ENCODE data around the gene LIN7C. TPM values are rescaled to one million over a fixed set of nuclear protein-coding genes. Genes with fewer than 3 reads are reported as not detected.

LIN7C gene
- total and polyA plus RNA-seq, 8 donors, result 5.1 to 22.1 (median 13.7) TPM

DNA sequence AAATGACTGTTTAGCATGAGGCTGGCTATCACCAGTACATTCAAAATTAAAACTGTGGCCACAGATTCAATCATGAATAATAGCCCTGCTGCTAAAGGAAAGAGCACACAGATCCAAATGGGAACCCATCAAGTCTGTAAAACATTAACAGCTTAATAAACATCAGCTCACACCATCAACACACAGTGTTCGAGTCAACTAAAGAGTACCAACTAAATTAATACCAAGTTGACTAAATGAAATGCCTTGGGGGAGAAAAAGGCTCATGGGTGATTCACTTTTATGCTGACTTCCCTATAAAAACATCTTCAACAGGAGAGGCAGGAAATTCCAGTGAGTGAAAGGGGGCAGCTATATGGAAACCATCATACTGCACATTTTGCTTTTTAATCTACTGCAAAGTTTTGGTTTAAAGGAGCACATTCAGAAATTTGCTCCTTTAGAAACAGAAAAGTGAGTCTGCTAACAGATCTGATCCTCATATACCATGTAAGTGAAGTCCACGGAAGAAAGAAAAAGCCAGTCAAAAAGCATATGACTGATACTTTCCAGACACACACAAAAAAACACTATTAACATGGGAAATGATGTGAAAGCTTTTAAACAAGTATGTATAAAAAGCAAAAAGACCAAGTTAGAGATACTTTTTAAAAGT, 50.3 kb downstream of the LIN7C start:
- H3K4me3 ChIP-seq, result peak overlapping the region in 1 of 4 donors; percentile 0
- H3K27me3 ChIP-seq, result no peaks in the 10 kb centered on the region
- H3K9me3 ChIP-seq, result no peaks in the 10 kb centered on the region
- no peak for DNase-seq
- ATAC-seq, result peak; percentile 60 to 84 (median 76)
- 9 to 10% methylated on average over 2 of the region's 2 CpGs for WGBS, 2 donors
- TF ChIP-seq, protein P1, sequence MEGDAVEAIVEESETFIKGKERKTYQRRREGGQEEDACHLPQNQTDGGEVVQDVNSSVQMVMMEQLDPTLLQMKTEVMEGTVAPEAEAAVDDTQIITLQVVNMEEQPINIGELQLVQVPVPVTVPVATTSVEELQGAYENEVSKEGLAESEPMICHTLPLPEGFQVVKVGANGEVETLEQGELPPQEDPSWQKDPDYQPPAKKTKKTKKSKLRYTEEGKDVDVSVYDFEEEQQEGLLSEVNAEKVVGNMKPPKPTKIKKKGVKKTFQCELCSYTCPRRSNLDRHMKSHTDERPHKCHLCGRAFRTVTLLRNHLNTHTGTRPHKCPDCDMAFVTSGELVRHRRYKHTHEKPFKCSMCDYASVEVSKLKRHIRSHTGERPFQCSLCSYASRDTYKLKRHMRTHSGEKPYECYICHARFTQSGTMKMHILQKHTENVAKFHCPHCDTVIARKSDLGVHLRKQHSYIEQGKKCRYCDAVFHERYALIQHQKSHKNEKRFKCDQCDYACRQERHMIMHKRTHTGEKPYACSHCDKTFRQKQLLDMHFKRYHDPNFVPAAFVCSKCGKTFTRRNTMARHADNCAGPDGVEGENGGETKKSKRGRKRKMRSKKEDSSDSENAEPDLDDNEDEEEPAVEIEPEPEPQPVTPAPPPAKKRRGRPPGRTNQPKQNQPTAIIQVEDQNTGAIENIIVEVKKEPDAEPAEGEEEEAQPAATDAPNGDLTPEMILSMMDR (IDR thresholded peaks at IDR 0.05), result no peak
- peaks cover 54 to 69% (median 61%) of the 10 kb centered on the region in 3 donors for H3K4me1 ChIP-seq
- no peak for FAIRE-seq
- H3K27ac ChIP-seq, result peak overlapping the region in 2 of 4 donors; percentile 42 to 93
- H3K36me3 ChIP-seq, result no peaks in the 10 kb centered on the region
- intact Hi-C loops (cut with DNase I), result no loop called here

DNA sequence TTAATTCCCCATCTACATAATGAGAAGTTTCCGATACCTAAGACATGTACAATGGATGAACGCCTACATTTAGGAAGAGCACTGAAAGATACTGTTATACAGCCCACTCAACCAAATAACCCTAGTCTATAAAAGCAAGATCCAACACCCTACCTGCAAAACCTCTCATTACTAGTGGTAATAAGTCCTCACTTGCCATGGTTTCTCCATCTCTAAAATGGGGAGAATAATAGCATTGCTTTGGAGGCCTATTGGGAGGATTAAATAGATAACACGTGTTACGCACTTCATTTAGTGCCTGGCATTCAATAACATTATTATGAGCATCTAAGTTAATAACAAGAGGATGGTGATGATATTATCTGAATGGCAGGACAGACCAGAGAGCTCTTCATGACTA, 50.9 kb downstream of the LIN7C start:
- TF ChIP-seq, protein P1 (IDR thresholded peaks at IDR 0.05), result no peak
- FAIRE-seq, result no peak
- intact Hi-C loops (cut with DNase I), result no loop called here

DNA sequence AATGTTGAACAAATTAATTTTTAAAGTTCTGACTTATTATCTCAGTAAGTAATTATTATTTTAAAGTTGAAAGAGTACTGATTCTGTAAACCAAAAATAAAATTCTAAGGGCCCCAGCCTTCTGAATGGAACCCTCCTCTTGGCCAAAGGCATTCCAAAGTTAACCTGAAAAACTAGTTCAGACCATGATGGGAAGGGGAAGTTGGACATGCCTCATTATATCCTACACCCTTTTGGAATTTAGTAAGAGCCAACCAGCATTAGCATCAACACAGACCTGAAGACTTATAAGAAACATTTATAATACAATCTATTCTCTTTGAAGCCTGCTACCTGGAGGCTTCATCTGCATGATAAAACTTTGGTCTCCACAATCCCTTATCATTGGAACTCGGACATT, 52.9 kb downstream of the LIN7C start:
- H3K27ac ChIP-seq, result peak overlapping the region in 2 of 4 donors; percentile 14 to 48
- H3K4me1 ChIP-seq, result peaks cover 39 to 69% (median 61%) of the 10 kb centered on the region in 3 donors
- 24 to 36% methylated on average over 1 of the region's 1 CpG for WGBS, 2 donors
- no peak for ATAC-seq
- H3K27me3 ChIP-seq, result no peaks in the 10 kb centered on the region
- intact Hi-C loops (cut with DNase I), result no loop called here
- H3K36me3 ChIP-seq, result no peaks in the 10 kb centered on the region
- no peak for DNase-seq
- H3K9me3 ChIP-seq, result no peaks in the 10 kb centered on the region
- FAIRE-seq, result no peak
- H3K4me3 ChIP-seq, result no peak overlapping the region
- TF ChIP-seq, protein P1 (IDR thresholded peaks at IDR 0.05), result no peak

More for the DNA sequence above, 50.9 kb downstream of the LIN7C start:
- Histone ChIP-seq H3K27me3 (no peaks in the 10 kb centered on the region), H3K4me3 (no peak overlapping the region), H3K36me3 (no peaks in the 10 kb centered on the region), H3K27ac (peak overlapping the region in 2 of 4 donors; percentile 42 to 93), H3K4me1 (peaks cover 49 to 69% (median 60%) of the 10 kb centered on the region in 3 donors), H3K9me3 (no peaks in the 10 kb centered on the region)
- 58 to 70% methylated on average over 4 of the region's 4 CpGs for WGBS, 2 donors
- DNase-seq (no peak), ATAC-seq (no peak)

DNA sequence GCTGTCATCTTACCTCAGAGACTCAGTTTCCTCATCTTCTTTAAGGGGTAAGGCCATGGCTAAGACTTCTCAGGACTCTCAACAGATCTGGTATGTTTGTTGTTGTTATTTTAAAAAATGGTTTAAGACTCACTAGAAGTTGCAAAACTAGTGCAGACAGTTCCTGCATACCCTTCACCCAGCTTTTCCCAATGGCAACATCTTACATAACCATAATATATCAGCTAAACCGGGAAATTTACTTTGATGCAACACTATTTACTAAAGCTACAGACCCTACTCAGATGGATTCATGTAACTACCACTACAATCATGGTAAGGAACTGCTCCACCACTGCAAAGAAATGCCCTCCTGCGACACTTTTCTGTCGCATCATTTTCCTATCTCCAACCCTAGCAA, 54.4 kb downstream of the LIN7C start:
- Histone ChIP-seq H3K27me3 (no peaks in the 10 kb centered on the region), H3K27ac (peak overlapping the region in 2 of 4 donors; percentile 9 to 54), H3K4me1 (peaks cover 33 to 61% (median 52%) of the 10 kb centered on the region in 3 donors), H3K9me3 (no peaks in the 10 kb centered on the region), H3K36me3 (peaks cover 0 to 3% (median 0%) of the 10 kb centered on the region in 3 donors), H3K4me3 (no peak overlapping the region)
- DNase-seq (no peak), ATAC-seq (no peak), FAIRE-seq (no peak)
- WGBS, 2 donors, result 61 to 69% methylated on average over 3 of the region's 3 CpGs
- TF ChIP-seq, protein P1 (IDR thresholded peaks at IDR 0.05), result no peak
- intact Hi-C loops (cut with DNase I), result no loop called here
